ENCODE data around the gene COL8A1. TPM values are rescaled to one million over a fixed set of nuclear protein-coding genes. Genes with fewer than 3 reads are reported as not detected.

The COL8A1 gene
- total RNA-seq, 1 donor from 2014 or later: 23.1 TPM

DNA sequence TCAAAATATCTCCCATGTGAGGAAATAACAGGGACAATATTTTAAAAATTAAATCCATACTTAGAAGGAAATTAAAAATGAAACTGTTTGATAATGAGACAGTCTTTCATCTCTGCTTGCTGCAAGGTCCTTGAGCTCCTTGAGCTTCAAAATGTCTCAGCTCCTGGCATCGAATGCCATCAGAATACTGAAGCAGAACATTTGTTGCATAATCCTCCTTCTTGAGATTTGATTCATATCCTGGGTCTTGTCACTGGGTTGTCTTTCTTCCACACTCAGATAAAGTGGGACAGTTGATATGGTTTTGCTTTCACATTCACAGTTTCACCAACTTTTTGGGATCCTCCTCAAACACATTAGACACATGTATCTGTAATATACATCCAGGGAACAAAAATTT lies 27.8 kb downstream of the COL8A1 start:
- Histone ChIP-seq H3K4me3 (no peak overlapping the region), H3K27ac (no peak overlapping the region), H3K4me1 (no peaks in the 10 kb centered on the region), H3K9me3 (no peaks in the 10 kb centered on the region), H3K36me3 (no peaks in the 10 kb centered on the region), H3K27me3 (no peaks in the 10 kb centered on the region)
- intact Hi-C loops (cut with DNase I): no loop called here
- no peak for TF ChIP-seq POLR2A (IDR thresholded peaks at IDR 0.05)
- TF ChIP-seq CTCF (IDR thresholded peaks at IDR 0.05): no peak
- no peak for TF ChIP-seq POLR2AphosphoS5 (IDR thresholded peaks at IDR 0.05; ENCODE audit: insufficient read depth in 1 of 2, low read depth in 1 of 2)
- DNase-seq (ENCODE audit: extremely low spot score in 2 of 2): no peak

GRCh38 chr3:99668044-99668443 lies 29.6 kb downstream of the COL8A1 start:
- Histone ChIP-seq H3K9me3 (no peaks in the 10 kb centered on the region), H3K4me1 (no peaks in the 10 kb centered on the region), H3K36me3 (no peaks in the 10 kb centered on the region), H3K27ac (no peak overlapping the region), H3K27me3 (no peaks in the 10 kb centered on the region), H3K4me3 (no peak overlapping the region)
- TF ChIP-seq CTCF (IDR thresholded peaks at IDR 0.05): no peak
- no peak for TF ChIP-seq POLR2A (IDR thresholded peaks at IDR 0.05)
- TF ChIP-seq POLR2AphosphoS5 (IDR thresholded peaks at IDR 0.05; ENCODE audit: insufficient read depth in 1 of 2, low read depth in 1 of 2): no peak
- intact Hi-C loops (cut with DNase I): no loop called here
- DNase-seq (ENCODE audit: extremely low spot score in 2 of 2): no peak

- no peak for TF ChIP-seq POLR2AphosphoS5 (IDR thresholded peaks at IDR 0.05; ENCODE audit: insufficient read depth in 1 of 2, low read depth in 1 of 2)
- no peak for TF ChIP-seq CTCF (IDR thresholded peaks at IDR 0.05)
- no peak for TF ChIP-seq POLR2A (IDR thresholded peaks at IDR 0.05)
- Histone ChIP-seq H3K4me3 (no peak overlapping the region), H3K36me3 (no peaks in the 10 kb centered on the region), H3K27ac (no peak overlapping the region), H3K27me3 (no peaks in the 10 kb centered on the region), H3K9me3 (no peaks in the 10 kb centered on the region), H3K4me1 (no peaks in the 10 kb centered on the region)
- no peak for DNase-seq (ENCODE audit: extremely low spot score in 2 of 2)
- intact Hi-C loops (cut with DNase I): no loop called here
These were observed 31.6 kb downstream of the COL8A1 start for GRCh38 chr3:99669879-99670555.

DNA sequence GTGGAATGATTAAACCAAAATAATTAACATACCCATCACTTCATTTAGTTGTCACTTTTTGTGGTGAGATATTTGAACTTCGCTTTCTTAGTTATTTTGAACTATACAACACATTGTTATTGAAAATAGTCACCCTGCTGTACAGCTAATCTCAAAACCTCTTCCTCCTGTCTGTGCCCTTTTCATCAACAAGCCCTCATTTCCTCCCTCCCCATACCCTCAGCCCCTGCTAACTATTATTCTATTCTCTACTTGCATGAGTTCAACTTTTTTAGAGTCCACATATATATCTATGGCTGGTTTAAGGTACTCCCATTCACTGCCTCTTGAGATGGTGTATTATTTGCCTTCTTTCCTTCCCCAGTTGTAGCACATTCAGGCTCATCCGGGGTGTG lies 32.2 kb downstream of the COL8A1 start:
- H3K4me1 ChIP-seq: no peaks in the 10 kb centered on the region
- no peak overlapping the region for H3K27ac ChIP-seq
- no peaks in the 10 kb centered on the region for H3K9me3 ChIP-seq
- intact Hi-C loops (cut with DNase I): no loop called here
- no peak overlapping the region for H3K4me3 ChIP-seq
- DNase-seq (ENCODE audit: extremely low spot score in 2 of 2): no peak
- H3K27me3 ChIP-seq: no peaks in the 10 kb centered on the region
- H3K36me3 ChIP-seq: no peaks in the 10 kb centered on the region
- TF ChIP-seq CTCF (IDR thresholded peaks at IDR 0.05) (no peak), POLR2AphosphoS5 (IDR thresholded peaks at IDR 0.05; ENCODE audit: insufficient read depth in 1 of 2, low read depth in 1 of 2) (no peak), POLR2A (IDR thresholded peaks at IDR 0.05) (no peak)

GRCh38 chr3:99674086-99674789 lies 35.8 kb downstream of the COL8A1 start:
- Histone ChIP-seq H3K4me3 (no peak overlapping the region), H3K27me3 (no peaks in the 10 kb centered on the region), H3K4me1 (no peaks in the 10 kb centered on the region), H3K27ac (no peak overlapping the region), H3K9me3 (no peaks in the 10 kb centered on the region), H3K36me3 (no peaks in the 10 kb centered on the region)
- TF ChIP-seq CTCF (IDR thresholded peaks at IDR 0.05): no peak
- TF ChIP-seq POLR2AphosphoS5 (IDR thresholded peaks at IDR 0.05; ENCODE audit: insufficient read depth in 1 of 2, low read depth in 1 of 2): no peak
- no peak for TF ChIP-seq POLR2A (IDR thresholded peaks at IDR 0.05)
- intact Hi-C loops (cut with DNase I): no loop called here
- DNase-seq (ENCODE audit: extremely low spot score in 2 of 2): no peak

All from vagina (tissue), 2 donors.